Breast epithelium (tissue), 4 donors: Measurements from ENCODE around the gene RNF19B. TPM values are rescaled to one million over a fixed set of nuclear protein-coding genes. Genes with fewer than 3 reads are reported as not detected.

Source experiments
- DNase-seq, 2 donors: peaks; one replicate each; pipeline ENCODE4 v3.0.0-alpha.2; 2019; ENCODE audit warnings: low spot score in 2 of 2
- H3K27ac ChIP-seq, 2 donors: fragments of 200-600 bp; sonication (generic) in 1 of 2; one replicate each; pipeline ENCODE4 v1.5.1; 2016 to 2019; ENCODE audit warnings: mild to moderate bottlenecking in 1 of 2
- H3K27me3 ChIP-seq, 2 donors: fragments of 200-600 bp; sonication (generic) in 1 of 2; one replicate each; pipeline versions ENCODE4 v1.5.1 to v1.6.0; 2017 to 2019; ENCODE audit warnings: control low read depth in 1 of 2, mild to moderate bottlenecking in 1 of 2
- H3K36me3 ChIP-seq: fragments of 200-600 bp; one replicate; pipeline ENCODE4 v1.5.1; 2019
- H3K4me1 ChIP-seq, 2 donors: fragments of 200-600 bp; sonication (generic); one replicate each; pipeline ENCODE4 v1.5.1; 2016 to 2019; ENCODE audit warnings: control low read depth in 1 of 2
- H3K4me3 ChIP-seq, 3 donors: fragments of 200-600 bp; sonication (generic); 1 replicate in 2 of 3; 2 replicates in 1 of 3; pipeline ENCODE4 v1.5.1; 2016 to 2019; ENCODE audit warnings: mild to moderate bottlenecking in 3 of 3, moderate library complexity in 2 of 3
- H3K9me3 ChIP-seq, 2 donors: fragments of 200-600 bp; sonication (generic) in 1 of 2; one replicate each; pipeline ENCODE4 v1.5.1; 2016 to 2019; ENCODE audit warnings: control low read depth in 1 of 2
- CTCF ChIP-seq, 3 donors: fragments of 450-650 bp; IDR thresholded peaks; one replicate each; pipeline ENCODE4 v1.5.1; 2016 to 2017; ENCODE audit warnings: antibody characterized with exemption in 3 of 3, mild to moderate bottlenecking in 3 of 3, moderate library complexity in 3 of 3
- POLR2A ChIP-seq: fragments of 450-650 bp; IDR thresholded peaks from one replicate; pipeline ENCODE4 v1.6.1; 2016; ENCODE audit warnings: antibody characterized with exemption, mild to moderate bottlenecking, moderate library complexity
- POLR2AphosphoS5 ChIP-seq, 3 donors: sonication (generic); formaldehyde crosslinking; IDR thresholded peaks; one replicate each; pipeline ENCODE4 v1.6.1; 2017; ENCODE audit warnings: antibody characterized with exemption in 3 of 3
- intact Hi-C: fragments of 100-400 bp; cut with DNase I; formaldehyde crosslinking; loops from one replicate; pipeline ENCODE4 v1.15.1; 2023; ENCODE audit warnings: low total_unique reads
- total RNA-seq, 3 donors: library from RNA; depleted of rRNA; stranded (reverse); fragments of >200 nt; gene quantifications; one replicate each; pipeline ENCODE4 v1.1.0, GENCODE V29; 2016

Gene RNF19B
- total RNA-seq, 3 donors from 2014 or later = 15.7 to 22.5 (median 16.7) TPM

GRCh38 chr1:32960342-32960741, 4.3 kb downstream of the RNF19B start:
- no peaks in the 10 kb centered on the region for H3K36me3 ChIP-seq
- no peak overlapping the region for H3K27ac ChIP-seq
- H3K9me3 ChIP-seq = no peaks in the 10 kb centered on the region
- H3K4me3 ChIP-seq = no peak overlapping the region
- no peak for DNase-seq
- H3K4me1 ChIP-seq = peaks cover 6 to 13% of the 10 kb centered on the region in 2 donors
- intact Hi-C loops = no loop called here
- H3K27me3 ChIP-seq = no peaks in the 10 kb centered on the region
- TF ChIP-seq CTCF (IDR thresholded peaks at IDR 0.05) = no peak
- TF ChIP-seq POLR2A = no peak
- no peak for TF ChIP-seq POLR2AphosphoS5 (IDR thresholded peaks at IDR 0.05)

GRCh38 chr1:32958827-32959226, 5.8 kb downstream of the RNF19B start:
- H3K27ac ChIP-seq = no peak overlapping the region
- H3K27me3 ChIP-seq = no peaks in the 10 kb centered on the region
- H3K9me3 ChIP-seq = no peaks in the 10 kb centered on the region
- intact Hi-C loops = no loop called here
- H3K4me1 ChIP-seq = peaks cover 6 to 13% of the 10 kb centered on the region in 2 donors
- DNase-seq = no peak
- TF ChIP-seq POLR2AphosphoS5 (IDR thresholded peaks at IDR 0.05) = no peak
- no peak for TF ChIP-seq CTCF (IDR thresholded peaks at IDR 0.05)
- no peak for TF ChIP-seq POLR2A
- no peaks in the 10 kb centered on the region for H3K36me3 ChIP-seq
- no peak overlapping the region for H3K4me3 ChIP-seq

- Histone ChIP-seq H3K27ac (no peak overlapping the region), H3K4me3 (no peak overlapping the region), H3K9me3 (no peaks in the 10 kb centered on the region), H3K27me3 (no peaks in the 10 kb centered on the region), H3K36me3 (no peaks in the 10 kb centered on the region), H3K4me1 (peaks cover 3 to 7% of the 10 kb centered on the region in 2 donors)
- TF ChIP-seq CTCF (IDR thresholded peaks at IDR 0.05) (no peak), POLR2AphosphoS5 (IDR thresholded peaks at IDR 0.05) (no peak), POLR2A (no peak)
- intact Hi-C loops = no loop called here
- no peak for DNase-seq
These were observed 7.6 kb downstream of the RNF19B start for GRCh38 chr1:32957017-32957416.

GRCh38 chr1:32954168-32954567, 10.4 kb downstream of the RNF19B start:
- intact Hi-C loops = no loop called here
- no peaks in the 10 kb centered on the region for H3K27me3 ChIP-seq
- H3K9me3 ChIP-seq = no peaks in the 10 kb centered on the region
- TF ChIP-seq POLR2AphosphoS5 (IDR thresholded peaks at IDR 0.05) (no peak), CTCF (IDR thresholded peaks at IDR 0.05) (no peak), POLR2A (no peak)
- H3K4me1 ChIP-seq = no peaks in the 10 kb centered on the region
- no peak overlapping the region for H3K4me3 ChIP-seq
- H3K27ac ChIP-seq = no peak overlapping the region
- no peak for DNase-seq
- no peaks in the 10 kb centered on the region for H3K36me3 ChIP-seq

GRCh38 chr1:32953495-32953894, 11.1 kb downstream of the RNF19B start:
- no peak overlapping the region for H3K4me3 ChIP-seq
- H3K36me3 ChIP-seq = no peaks in the 10 kb centered on the region
- no peak for DNase-seq
- H3K9me3 ChIP-seq = no peaks in the 10 kb centered on the region
- TF ChIP-seq POLR2A (no peak), POLR2AphosphoS5 (IDR thresholded peaks at IDR 0.05) (no peak), CTCF (IDR thresholded peaks at IDR 0.05) (no peak)
- H3K27ac ChIP-seq = no peak overlapping the region
- H3K27me3 ChIP-seq = no peaks in the 10 kb centered on the region
- intact Hi-C loops = no loop called here
- no peaks in the 10 kb centered on the region for H3K4me1 ChIP-seq
